Naive B cell (primary cell): ENCODE results near the gene LETM1. TPM values are rescaled to one million over a fixed set of nuclear protein-coding genes. Genes with fewer than 3 reads are reported as not detected.

Experiments
- ATAC-seq, 2 donors: fragments of 150-1000 bp; cut with Tn5 transposase; 2 replicates each; pipeline ENCODE4 v1.10.0; 2021; ENCODE audit warnings: low read depth in 2 of 2, mild to moderate bottlenecking in 2 of 2, moderate library complexity in 2 of 2
- DNase-seq: peaks from one replicate; pipeline ENCODE4 v3.0.0; 2022
- H3K27ac Mint-ChIP-seq, 6 donors: one replicate each; pipeline ENCODE4 v1.8.0; 2020 to 2022; ENCODE audit warnings: mild to moderate bottlenecking in 6 of 6, mixed read lengths in 6 of 6, moderate library complexity in 5 of 6, inconsistent platforms in 2 of 6
- H3K27me3 Mint-ChIP-seq, 3 donors: one replicate each; pipeline ENCODE4 v1.8.0; 2021 to 2022; ENCODE audit warnings: mixed read lengths in 3 of 3, mild to moderate bottlenecking in 1 of 3
- H3K36me3 Mint-ChIP-seq, 2 donors: one replicate each; pipeline ENCODE4 v1.8.0; 2020 to 2022; ENCODE audit warnings: mixed read lengths in 2 of 2, inconsistent platforms in 1 of 2, mild to moderate bottlenecking in 1 of 2
- H3K4me1 Mint-ChIP-seq, 3 donors: one replicate each; pipeline ENCODE4 v1.8.0; 2020 to 2022; ENCODE audit warnings: mixed read lengths in 3 of 3, inconsistent platforms in 1 of 3, mild to moderate bottlenecking in 1 of 3, moderate library complexity in 1 of 3
- H3K4me3 Mint-ChIP-seq, 8 donors: one replicate each; pipeline ENCODE4 v1.8.0; 2020 to 2022; ENCODE audit warnings: mild to moderate bottlenecking in 8 of 8, mixed read lengths in 8 of 8, moderate library complexity in 8 of 8, inconsistent platforms in 2 of 8
- H3K9me3 Mint-ChIP-seq, 7 donors: one replicate each; pipeline ENCODE4 v1.8.0; 2020 to 2022; ENCODE audit warnings: mixed read lengths in 7 of 7, mild to moderate bottlenecking in 5 of 7, inconsistent platforms in 2 of 7, moderate library complexity in 1 of 7
- polyA plus RNA-seq, 6 donors: library from polyadenylated mRNA; unstranded; fragments of 300-500 nt; fragmentation: Illumina TruSeq; gene quantifications; one replicate each; pipeline ENCODE4 v1.2.3, GENCODE V29; 2021; ENCODE audit warnings: low read depth in 6 of 6

LETM1 gene
- polyA plus RNA-seq, 6 donors from 2014 or later = 2.9 to 15.1 (median 10.8) TPM

DNA sequence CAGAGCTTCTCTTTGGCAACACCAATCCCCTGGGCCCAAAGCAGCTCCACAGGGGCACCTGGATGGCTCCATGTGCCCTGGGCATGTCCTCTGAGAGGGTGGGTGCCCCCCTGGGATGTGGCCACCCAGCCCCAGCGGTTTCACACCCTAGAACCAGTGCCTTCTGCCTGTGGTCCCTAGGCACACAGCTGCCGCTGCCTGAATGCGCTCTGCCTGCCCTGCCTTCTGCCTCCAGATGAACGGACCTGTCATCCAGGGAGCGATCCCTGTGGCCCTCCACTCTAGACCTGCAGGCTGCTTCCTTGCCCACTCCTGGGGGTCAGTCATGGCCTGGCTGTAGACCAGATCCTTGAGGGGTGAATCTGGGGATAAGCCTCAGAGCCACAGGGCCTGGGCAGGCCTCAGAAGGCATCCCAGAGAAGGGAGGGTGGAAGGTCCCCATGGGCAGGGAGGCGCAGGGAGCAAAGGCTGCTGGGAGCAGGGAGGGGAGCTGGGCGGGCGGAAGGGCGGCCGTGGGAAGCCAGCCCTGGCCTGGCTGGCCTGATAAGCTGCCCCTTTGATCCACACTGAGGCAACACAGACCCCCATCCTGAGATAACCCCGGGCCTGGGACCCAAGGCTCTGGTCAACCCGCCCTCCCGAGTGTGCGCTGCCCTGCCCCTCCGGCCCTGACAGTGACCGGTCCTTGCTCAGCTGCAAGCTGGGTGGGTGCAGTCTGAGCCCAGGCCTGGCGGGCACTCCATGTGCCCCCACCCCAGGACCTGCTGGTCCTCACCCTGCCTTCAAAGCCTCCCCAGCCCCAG lies 71.0 kb downstream of the LETM1 start:
- H3K9me3 Mint-ChIP-seq = no peaks in the 10 kb centered on the region
- no peaks in the 10 kb centered on the region for H3K4me1 Mint-ChIP-seq
- peaks cover 0 to under 1% (median 0%) of the 10 kb centered on the region in 3 donors for H3K27me3 Mint-ChIP-seq
- no peak overlapping the region for H3K27ac Mint-ChIP-seq
- ATAC-seq = no peak
- H3K4me3 Mint-ChIP-seq = no peak overlapping the region
- no peaks in the 10 kb centered on the region for H3K36me3 Mint-ChIP-seq
- DNase-seq = no peak

DNA sequence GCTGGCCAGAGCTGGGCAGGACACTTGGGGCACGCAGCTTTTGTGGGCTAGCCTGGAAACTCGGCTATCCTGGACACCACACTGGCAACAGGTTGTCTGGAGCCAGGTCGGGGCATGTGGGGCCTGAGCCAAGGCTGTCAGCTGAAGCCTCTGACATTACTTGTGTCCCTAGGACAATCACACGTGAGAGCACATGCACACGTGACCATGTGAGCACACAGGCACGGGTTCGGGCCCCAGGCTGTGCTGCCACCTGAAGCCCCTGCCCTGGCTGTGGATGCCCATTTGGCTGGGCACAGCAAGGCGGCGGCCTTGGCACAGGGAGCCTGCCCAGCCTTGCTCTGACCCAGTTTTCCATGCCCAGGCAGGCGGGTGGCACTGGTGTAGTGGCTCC lies 71.6 kb downstream of the LETM1 start:
- Mint-ChIP-seq H3K27me3 (no peaks in the 10 kb centered on the region), H3K27ac (no peak overlapping the region), H3K36me3 (no peaks in the 10 kb centered on the region), H3K9me3 (no peaks in the 10 kb centered on the region), H3K4me3 (no peak overlapping the region), H3K4me1 (no peaks in the 10 kb centered on the region)
- no peak for DNase-seq
- ATAC-seq = no peak

DNA sequence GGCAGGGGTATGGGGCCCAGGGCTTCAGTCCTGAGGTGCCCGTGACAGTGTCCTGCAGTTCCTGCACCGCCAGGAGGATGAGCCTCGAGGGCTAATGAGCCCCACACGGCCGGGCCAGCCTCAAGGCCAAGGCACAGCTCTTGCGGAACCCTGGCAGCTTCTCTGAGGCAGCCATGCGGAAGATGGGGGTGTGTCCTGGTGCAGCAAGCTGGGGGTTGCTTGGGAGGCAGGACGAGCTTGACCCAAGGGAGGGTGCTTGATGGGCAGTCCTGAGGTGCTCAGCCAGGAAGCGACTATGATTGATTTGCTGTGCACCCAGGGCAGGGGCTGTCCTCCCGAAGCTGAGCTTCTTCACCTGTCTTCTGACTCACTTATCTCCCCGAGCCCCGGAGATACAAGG lies 72.0 kb downstream of the LETM1 start:
- Mint-ChIP-seq H3K27me3 (no peaks in the 10 kb centered on the region), H3K36me3 (no peaks in the 10 kb centered on the region), H3K27ac (no peak overlapping the region), H3K4me1 (no peaks in the 10 kb centered on the region), H3K4me3 (no peak overlapping the region), H3K9me3 (no peaks in the 10 kb centered on the region)
- DNase-seq = no peak
- no peak for ATAC-seq

DNA sequence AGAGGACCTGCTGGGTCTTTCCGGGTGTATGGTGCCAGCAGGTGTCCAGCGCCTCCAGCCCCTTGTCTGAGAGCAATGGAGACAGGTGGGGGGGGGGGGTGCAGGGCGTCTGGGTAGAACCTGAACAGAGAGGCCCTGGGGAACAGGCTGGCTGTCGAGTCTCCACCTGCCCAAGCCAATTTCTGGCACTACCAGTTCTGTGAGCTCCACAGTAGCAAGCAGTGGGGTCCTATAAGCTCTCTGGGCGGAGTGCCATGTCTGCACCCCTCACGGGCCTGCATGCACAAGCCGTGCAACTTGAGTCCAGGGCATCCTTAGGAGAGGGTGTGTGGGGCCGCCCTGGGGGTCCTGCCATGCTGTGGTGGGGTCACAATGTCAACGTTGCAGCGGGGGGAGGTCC lies 72.9 kb downstream of the LETM1 start:
- no peaks in the 10 kb centered on the region for H3K4me1 Mint-ChIP-seq
- H3K36me3 Mint-ChIP-seq = no peaks in the 10 kb centered on the region
- H3K27ac Mint-ChIP-seq = no peak overlapping the region
- ATAC-seq = no peak
- no peak for DNase-seq
- no peaks in the 10 kb centered on the region for H3K9me3 Mint-ChIP-seq
- peak overlapping the region in 1 of 8 donors; percentile 53 for H3K4me3 Mint-ChIP-seq
- H3K27me3 Mint-ChIP-seq = no peaks in the 10 kb centered on the region

DNA sequence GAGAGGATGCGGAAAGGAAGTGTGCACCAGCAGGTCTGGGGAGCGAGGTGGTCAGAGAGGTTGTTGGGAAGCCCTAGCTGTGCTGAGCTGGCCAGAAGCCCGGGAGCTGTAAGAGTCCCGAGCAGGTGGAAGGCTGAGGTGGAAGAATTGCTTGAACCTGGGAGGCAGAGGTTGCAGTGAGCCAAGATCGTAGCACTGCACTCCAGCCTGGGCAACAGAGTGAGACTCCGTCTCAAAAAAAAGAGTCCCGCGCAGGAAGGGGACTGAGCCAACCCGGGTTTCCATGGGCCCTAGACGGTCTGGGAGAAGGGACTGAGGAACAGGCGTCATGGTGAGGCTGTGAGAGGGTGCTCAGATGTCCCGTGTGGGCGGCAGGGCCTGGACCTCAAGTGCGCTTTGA lies 75.5 kb downstream of the LETM1 start:
- no peak for ATAC-seq
- no peak overlapping the region for H3K4me3 Mint-ChIP-seq
- H3K4me1 Mint-ChIP-seq = peaks cover 0 to 4% (median 0%) of the 10 kb centered on the region in 3 donors
- H3K9me3 Mint-ChIP-seq = no peaks in the 10 kb centered on the region
- peaks cover 0 to 5% (median 0%) of the 10 kb centered on the region in 3 donors for H3K27me3 Mint-ChIP-seq
- no peak overlapping the region for H3K27ac Mint-ChIP-seq
- no peaks in the 10 kb centered on the region for H3K36me3 Mint-ChIP-seq
- DNase-seq = no peak

DNA sequence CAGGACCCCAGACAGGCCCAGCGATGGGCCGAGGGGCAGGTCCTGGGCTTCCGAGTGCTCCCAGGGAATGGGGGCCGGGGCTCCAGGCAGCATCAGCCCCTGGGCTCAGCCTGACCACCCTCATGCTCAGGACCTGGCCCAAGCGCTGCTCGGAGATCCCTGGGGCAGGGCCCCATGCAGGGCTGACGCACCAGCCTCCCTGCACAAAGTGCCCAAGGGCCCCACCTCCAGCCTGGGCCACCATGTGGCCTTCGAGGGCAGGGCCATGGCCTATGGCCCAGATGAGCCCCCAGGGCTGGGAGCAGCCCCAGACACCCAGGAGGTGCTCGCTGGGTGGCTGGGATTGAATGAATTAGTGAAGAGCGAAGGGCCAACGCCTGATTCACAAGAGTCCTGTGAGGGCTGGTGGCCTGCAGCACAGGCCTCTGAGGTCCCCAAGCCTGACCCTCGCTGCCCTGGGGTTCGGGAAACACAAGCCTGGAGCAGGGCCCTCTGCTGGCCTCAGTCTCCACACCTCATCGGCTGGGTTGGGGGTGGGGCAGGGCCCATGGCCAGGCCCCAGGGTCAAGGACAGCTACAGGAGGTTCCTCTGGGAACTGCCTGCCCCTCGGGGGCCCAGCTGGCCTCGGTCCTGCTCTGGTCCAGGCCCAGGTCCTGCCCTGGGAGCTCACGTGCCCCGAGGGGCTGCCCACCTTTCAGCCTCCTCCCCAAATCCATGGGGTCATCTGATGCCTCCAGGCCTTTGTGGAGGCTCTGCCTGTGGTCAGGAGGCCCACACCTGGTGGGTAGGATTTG lies 76.2 kb downstream of the LETM1 start:
- Mint-ChIP-seq H3K27ac (no peak overlapping the region), H3K9me3 (no peaks in the 10 kb centered on the region), H3K4me1 (peaks cover 0 to 4% (median 0%) of the 10 kb centered on the region in 3 donors), H3K36me3 (no peaks in the 10 kb centered on the region), H3K4me3 (no peak overlapping the region), H3K27me3 (peaks cover 0 to 5% (median 0%) of the 10 kb centered on the region in 3 donors)
- ATAC-seq (no peak), DNase-seq (no peak)

DNA sequence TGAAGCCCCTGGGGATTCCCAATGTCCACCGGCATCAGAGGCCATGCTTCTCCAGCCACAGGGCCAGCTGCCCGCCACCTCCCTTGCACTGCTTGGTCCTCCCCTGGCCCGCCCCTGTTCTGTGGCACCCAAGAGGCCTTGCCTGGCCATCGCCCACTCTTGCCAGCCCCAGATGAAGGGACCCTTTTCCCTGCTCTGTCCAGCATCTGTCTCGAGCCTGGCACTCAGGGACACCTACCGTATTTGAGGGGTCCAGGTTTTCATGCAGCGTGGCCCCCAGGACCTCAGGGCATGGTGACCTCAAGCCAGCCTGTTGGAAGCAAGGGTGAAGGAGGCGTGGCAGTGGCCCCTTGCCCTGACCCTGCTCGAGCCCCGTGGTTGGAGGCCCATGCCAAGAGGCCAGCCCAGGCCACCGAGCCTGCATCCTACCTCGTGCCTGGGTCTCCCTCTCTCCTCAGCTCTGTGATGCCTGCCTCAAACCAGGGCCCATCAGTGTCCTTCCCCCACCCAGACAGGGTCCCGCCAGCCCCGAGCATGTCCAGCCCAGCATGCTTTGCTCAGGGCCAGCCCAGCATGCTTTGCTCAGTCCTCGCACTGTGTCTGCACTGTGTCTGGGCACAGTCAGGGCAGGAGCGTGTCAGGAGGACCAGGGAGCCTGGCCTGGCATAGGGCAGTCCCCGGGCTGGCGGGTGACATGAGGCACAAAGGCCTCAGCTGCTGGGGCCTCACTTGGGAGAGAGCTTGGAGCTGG lies 77.1 kb downstream of the LETM1 start:
- ATAC-seq (no peak), DNase-seq (no peak)
- Mint-ChIP-seq H3K4me3 (no peak overlapping the region), H3K27me3 (peaks cover 0 to 14% (median 0%) of the 10 kb centered on the region in 3 donors), H3K36me3 (no peaks in the 10 kb centered on the region), H3K27ac (no peak overlapping the region), H3K4me1 (peaks cover 0 to 4% (median 0%) of the 10 kb centered on the region in 3 donors), H3K9me3 (no peaks in the 10 kb centered on the region)

DNA sequence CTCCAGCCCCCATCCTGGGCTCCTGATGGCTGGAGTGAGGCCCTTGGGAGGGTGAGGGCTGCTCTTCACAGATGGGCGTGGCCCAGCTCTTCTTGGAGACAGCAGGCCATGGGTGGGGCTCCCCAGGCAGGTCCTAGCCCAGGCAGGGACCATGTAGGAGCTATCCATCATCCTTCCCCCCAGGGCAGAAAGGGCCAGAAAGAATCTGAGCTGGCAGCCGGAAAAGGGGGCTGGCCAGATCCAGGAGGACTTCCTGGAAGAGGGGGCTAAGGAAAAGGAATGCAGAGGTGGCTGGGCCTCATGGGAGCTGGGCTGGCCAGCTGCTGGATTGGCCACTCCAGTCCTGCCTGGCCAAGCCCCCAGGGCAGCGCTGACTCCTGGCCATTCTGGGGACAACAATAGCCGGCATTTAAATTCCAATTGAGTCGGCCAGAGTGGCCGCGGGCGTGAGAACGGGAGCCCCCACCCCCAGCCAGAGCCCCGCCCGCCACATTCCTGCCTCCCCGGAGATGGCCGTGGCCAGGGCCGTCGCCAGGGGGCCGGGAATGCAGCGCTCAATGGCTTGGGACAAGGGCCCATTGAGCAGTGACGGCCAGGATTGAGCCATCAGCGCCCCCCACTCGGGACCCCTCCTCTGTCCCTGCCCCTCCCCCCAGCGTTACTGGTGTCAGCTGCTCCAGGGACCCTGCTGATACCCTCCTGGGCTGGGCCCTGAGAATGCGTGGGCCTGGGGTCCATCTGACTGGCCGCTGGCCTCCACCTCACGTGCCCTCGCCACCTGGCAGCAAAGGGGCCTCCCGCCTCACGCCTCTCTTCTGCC lies 77.9 kb downstream of the LETM1 start:
- Mint-ChIP-seq H3K36me3 (no peaks in the 10 kb centered on the region), H3K27ac (no peak overlapping the region), H3K9me3 (no peaks in the 10 kb centered on the region), H3K4me3 (no peak overlapping the region), H3K4me1 (peaks cover 0 to 4% (median 0%) of the 10 kb centered on the region in 3 donors), H3K27me3 (peaks cover 0 to 17% (median 0%) of the 10 kb centered on the region in 3 donors)
- DNase-seq (no peak), ATAC-seq (no peak)

DNA sequence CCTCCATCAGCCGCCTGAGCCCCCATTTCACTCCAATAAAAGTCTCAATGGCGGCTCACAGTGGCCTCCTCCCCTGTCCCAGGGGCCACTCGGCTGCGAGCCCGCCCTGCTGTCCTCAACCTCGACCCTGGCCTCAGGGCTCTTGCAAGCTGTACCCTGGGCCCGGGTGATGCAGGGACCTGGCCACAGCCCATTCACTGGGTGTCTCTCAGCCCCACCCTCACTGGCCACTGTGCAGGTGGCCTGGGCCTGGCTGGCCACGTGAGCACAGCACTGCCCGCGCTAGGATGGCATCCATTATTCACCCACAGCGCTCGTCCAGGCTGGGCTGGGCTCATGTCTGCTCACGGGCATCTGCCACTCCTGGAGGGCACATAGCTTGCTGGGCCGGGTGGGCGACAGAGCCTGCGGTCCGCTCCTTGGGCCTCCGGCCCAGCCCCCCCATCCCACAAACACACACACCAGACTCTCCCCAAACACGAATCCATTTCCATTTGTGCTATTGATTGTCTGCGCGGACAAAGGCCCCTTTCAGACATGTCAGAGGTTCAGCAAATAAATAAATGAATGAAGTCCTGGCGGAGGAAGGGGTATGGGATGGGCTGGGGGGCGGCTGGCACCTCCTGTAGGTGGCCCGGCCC lies 79.3 kb downstream of the LETM1 start:
- no peak for DNase-seq
- Mint-ChIP-seq H3K27ac (no peak overlapping the region), H3K9me3 (no peaks in the 10 kb centered on the region), H3K27me3 (peaks cover 0 to 22% (median 0%) of the 10 kb centered on the region in 3 donors), H3K36me3 (no peaks in the 10 kb centered on the region), H3K4me3 (no peak overlapping the region), H3K4me1 (peaks cover 0 to 4% (median 0%) of the 10 kb centered on the region in 3 donors)
- no peak for ATAC-seq

DNA sequence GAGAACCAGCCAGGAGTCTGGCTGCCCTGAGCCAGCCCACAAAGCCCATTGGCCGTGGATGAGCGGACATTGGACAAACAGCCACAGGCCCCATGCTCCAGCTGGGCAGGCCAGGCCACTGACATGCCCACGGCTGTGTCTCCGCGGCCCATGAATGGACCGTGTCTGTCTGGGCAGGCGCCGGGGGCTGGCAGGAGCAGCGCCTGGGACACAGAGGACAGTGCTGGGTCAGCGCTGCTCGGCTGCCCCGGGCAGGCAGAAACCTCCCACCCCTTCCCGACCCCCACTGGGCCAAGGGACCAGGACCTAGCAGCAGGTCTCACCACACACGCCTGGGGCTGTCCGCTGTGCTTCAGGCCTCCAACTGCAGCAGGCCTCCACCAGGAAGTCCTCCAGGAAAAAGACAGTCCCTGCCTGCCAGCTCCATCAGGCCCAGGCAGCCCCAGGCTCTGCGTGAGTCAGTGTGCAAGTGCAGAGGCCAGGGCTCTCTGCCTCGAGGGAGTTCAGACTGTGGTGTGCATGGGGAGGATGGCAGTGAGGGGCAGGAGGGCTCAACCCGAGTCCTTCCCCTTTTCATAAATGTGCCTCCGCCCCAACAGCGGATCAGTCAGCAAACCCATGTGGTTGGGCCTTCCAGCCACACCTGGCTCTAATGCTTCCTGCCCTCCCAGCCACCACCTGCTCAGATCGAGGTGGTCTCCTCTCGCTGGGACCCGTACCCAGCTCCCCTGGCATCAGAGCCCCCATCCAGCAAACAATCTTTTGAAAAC lies 80.0 kb downstream of the LETM1 start:
- peak; percentile 65 to 72 for ATAC-seq

DNA sequence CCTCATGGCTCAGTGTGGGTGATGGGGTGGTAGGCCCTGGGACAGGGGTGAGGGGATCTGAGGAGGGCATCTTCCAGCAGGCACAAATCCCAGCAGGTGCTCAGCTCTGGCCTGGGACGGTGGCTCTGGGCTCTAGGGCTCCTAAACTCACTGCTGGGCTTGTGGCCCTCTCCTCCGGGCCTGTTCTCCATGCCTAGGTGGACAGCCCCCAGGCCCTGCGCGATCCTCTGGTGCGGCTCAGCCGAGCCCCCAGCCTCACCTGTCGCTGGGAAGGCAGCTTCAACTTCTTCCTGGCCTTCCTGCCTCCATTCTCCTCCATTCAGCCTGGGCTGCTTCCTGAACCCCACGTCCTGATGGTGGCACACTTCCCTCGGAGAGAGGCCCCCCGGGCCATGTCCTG lies 82.2 kb downstream of the LETM1 start:
- DNase-seq = no peak
- H3K36me3 Mint-ChIP-seq = no peaks in the 10 kb centered on the region
- peaks cover 0 to 30% (median 1%) of the 10 kb centered on the region in 3 donors for H3K27me3 Mint-ChIP-seq
- ATAC-seq = no peak
- H3K27ac Mint-ChIP-seq = no peak overlapping the region
- H3K4me3 Mint-ChIP-seq = no peak overlapping the region
- peaks cover under 1 to 4% (median under 1%) of the 10 kb centered on the region in 3 donors for H3K4me1 Mint-ChIP-seq
- H3K9me3 Mint-ChIP-seq = no peaks in the 10 kb centered on the region

More for the DNA sequence above, 80.0 kb downstream of the LETM1 start:
- peak overlapping the region in 1 of 8 donors; percentile 50 for H3K4me3 Mint-ChIP-seq
- H3K27me3 Mint-ChIP-seq = peaks cover 0 to 24% (median 0%) of the 10 kb centered on the region in 3 donors
- peaks cover 0 to 4% (median 0%) of the 10 kb centered on the region in 3 donors for H3K4me1 Mint-ChIP-seq
- no peak overlapping the region for H3K27ac Mint-ChIP-seq
- no peaks in the 10 kb centered on the region for H3K36me3 Mint-ChIP-seq
- H3K9me3 Mint-ChIP-seq = no peaks in the 10 kb centered on the region
- DNase-seq = no peak
